ENCODE measurements around the gene XAGE1B.
"Not testable (repeated sequence)": the region's sequence is repeated elsewhere in the genome, so short reads cannot be mapped to it uniquely, and the experiment has no call there.

The XAGE1B gene

GRCh38 chrX:52516987-52517325, at the start of gene XAGE1B:
TSS of gene XAGE1B (minus strand) at chrX:52517063. CDS start at chrX:52515527, 1,536 bp downstream.
- not testable (repeated sequence) for DNase-seq

GRCh38 chrX:52563105-52563504, 46.2 kb upstream of the XAGE1B start:
- no peak for DNase-seq

GRCh38 chrX:52558140-52558539, 41.3 kb upstream of the XAGE1B start:
- no peak for DNase-seq

GRCh38 chrX:52556741-52557140, 39.9 kb upstream of the XAGE1B start:
- DNase-seq = no peak

- no peak for DNase-seq
Observed at GRCh38 chrX:52553995-52554642, 37.3 kb upstream of the XAGE1B start.

GRCh38 chrX:52548769-52549168, 31.9 kb upstream of the XAGE1B start:
- not testable (repeated sequence) for DNase-seq

- no peak for DNase-seq
Observed at GRCh38 chrX:52544147-52544840, 27.4 kb upstream of the XAGE1B start.

- no peak for DNase-seq
Observed at GRCh38 chrX:52542311-52542710, 25.4 kb upstream of the XAGE1B start.

- DNase-seq = not testable (repeated sequence)
Observed at GRCh38 chrX:52541051-52541450, 24.2 kb upstream of the XAGE1B start.

- not testable (repeated sequence) for DNase-seq
Observed at GRCh38 chrX:52516110-52516986, 515 bp downstream of the XAGE1B start.

- DNase-seq = not testable (repeated sequence)
Observed at GRCh38 chrX:52511126-52511525, 5.7 kb downstream of the XAGE1B start.

GRCh38 chrX:52509916-52510315, 6.9 kb downstream of the XAGE1B start:
- no peak for DNase-seq

GRCh38 chrX:52507331-52507730, 9.5 kb downstream of the XAGE1B start:
- no peak for DNase-seq

- no peak for DNase-seq
Observed at GRCh38 chrX:52504551-52504950, 12.3 kb downstream of the XAGE1B start.

GRCh38 chrX:52501362-52501761, 15.5 kb downstream of the XAGE1B start:
- not testable (repeated sequence) for DNase-seq

GRCh38 chrX:52496419-52496772, 20.5 kb downstream of the XAGE1B start:
- not testable (repeated sequence) for DNase-seq

- DNase-seq = not testable (repeated sequence)
Observed at GRCh38 chrX:52495545-52496418, 21.1 kb downstream of the XAGE1B start, which contains the start of gene XAGE1A. TSS of gene XAGE1A (plus strand) at chrX:52495808. CDS start at chrX:52497362, 1,554 bp downstream.

GRCh38 chrX:52471301-52471700, 45.6 kb downstream of the XAGE1B start:
- DNase-seq = not testable (repeated sequence)
